HepG2 (cell line): ENCODE data around the gene PAIP1.

Experiments used
- SETDB1 ChIP-seq: sonication (generic); formaldehyde crosslinking; IDR thresholded peaks from 2 replicates; pipeline ENCODE4 v1.5.1; 2020; ENCODE audit warnings: missing genetic modification reagents, mild to moderate bottlenecking, borderline replicate concordance
- ZSCAN21 ChIP-seq: sonication (generic); formaldehyde crosslinking; IDR thresholded peaks from 2 replicates; pipeline ENCODE4 v1.8.0; 2022; ENCODE audit warnings: mild to moderate bottlenecking, missing genetic modification reagents, moderate library complexity, borderline replicate concordance

DNA sequence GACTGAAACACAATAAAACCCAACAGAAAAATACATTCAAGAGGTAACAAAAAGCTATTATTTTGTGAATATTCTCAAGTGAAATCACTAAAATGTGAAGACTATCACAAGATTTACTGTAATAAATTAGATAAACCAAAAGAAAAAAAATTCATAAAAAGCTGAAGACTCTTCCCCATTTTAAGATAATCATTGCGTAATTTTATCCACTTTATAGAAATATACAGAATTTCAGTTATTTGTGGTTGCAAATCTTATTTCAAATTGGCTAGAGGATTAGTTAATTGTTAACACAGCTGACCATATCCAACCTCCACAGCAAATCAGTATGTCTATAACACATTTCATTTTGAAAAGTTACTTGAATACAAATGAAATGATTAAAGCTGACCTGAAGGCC is 65.6 kb downstream of the PAIP1 start:
- TF ChIP-seq SETDB1: no peak
- no peak for TF ChIP-seq ZSCAN21
